ENCODE data around the gene ZNF664. TPM values are rescaled to one million over a fixed set of nuclear protein-coding genes. Genes with fewer than 3 reads are reported as not detected.

The ZNF664 gene
- total and polyA plus RNA-seq, 10 of the 15 experiments (the other 5 are each of a cell fraction or from before 2014, with no cell fraction given): 1.8 to 65.6 (median 30.8) TPM

GRCh38 chr12:123973552-123974341, 732 bp downstream of the ZNF664 start:
- 2% methylated on average over 39 of the region's 69 CpGs for WGBS (ENCODE audit: insufficient coverage, insufficient replicate concordance, low lambda C conversion rate, missing lambda C conversion rate)
- Histone ChIP-seq H3K4me1 (ENCODE audit: control insufficient read depth, insufficient read depth, low read length) (no peaks in the 10 kb centered on the region; the same call in 1 of the 2 replicates), H3K27me3 (replicated peaks in 1 of 2; ENCODE audit: control insufficient read depth in 2 of 2, insufficient read depth in 2 of 2, low read length in 1 of 2) (no peaks in the 10 kb centered on the region), H4K20me1 (ENCODE audit: control insufficient read depth, insufficient read depth) (no peaks in the 10 kb centered on the region), H3K36me3 (ENCODE audit: control insufficient read depth in 2 of 2, insufficient read depth in 2 of 2, low read length in 1 of 2) (peaks cover 0 to 7% of the 10 kb centered on the region in 2 experiments; a peak in 3 of 4 replicates), H3K9ac (ENCODE audit: control insufficient read depth, insufficient read depth, low read length) (peak overlapping the region; percentile 55), H3K79me2 (ENCODE audit: control insufficient read depth, insufficient read depth, low read length) (peaks cover 14% of the 10 kb centered on the region), H3K4me2 (ENCODE audit: control insufficient read depth, insufficient read depth) (peak overlapping the region; percentile 75), H3K27ac (ENCODE audit: control insufficient read depth, insufficient read depth) (peak overlapping the region; percentile 61), H3K4me3 (peak overlapping the region; percentile 76), H3K9me3 (replicated peaks; ENCODE audit: control insufficient read depth, insufficient read depth, low read length) (no peaks in the 10 kb centered on the region), H2AFZ (ENCODE audit: control insufficient read depth, low read depth, low read length) (peak overlapping the region; percentile 61)
- FAIRE-seq (no peak), ATAC-seq (peak; percentile 41), DNase-seq (ENCODE audit: low read depth, low spot score) (no peak)
- in situ Hi-C loops (cut with MboI) (no loop called here), intact Hi-C loops (cut with micrococcal nuclease; ENCODE audit: unreplicated experiment) (no loop called here)
- SMC1A ChIA-PET (ENCODE audit: uncharacterized antibody, unreplicated experiment): interaction anchor here (0.9 to 1.4 kb wide), 2 partner anchors 9 to 12 kb away, joined by 4 read pairs; no protein-coding TSS in a partner anchor
- POLR2A ChIA-PET: interaction anchor here (0.5 to 0.6 kb wide), 2 partner anchors 9 to 80 kb away, joined by 3 to 9 read pairs; no protein-coding TSS in a partner anchor
- RAD21 ChIA-PET (ENCODE audit: unreplicated experiment): no interaction called here
- CTCF ChIA-PET: interaction anchor here (0.9 to 1.7 kb wide), 2 partner anchors 10 to 11 kb away, joined by 3 to 10 read pairs; no protein-coding TSS in a partner anchor
- BruUV-seq (replicated peaks): no TSS peak
- TF ChIP-seq MEF2A (IDR thresholded peaks at IDR 0.05; ENCODE audit: insufficient read depth, low read depth, low read length) (no peak), DPF2 (IDR thresholded peaks at IDR 0.05) (peak; percentile 45; the same call in 1 of the 2 replicates), TCF12 (IDR thresholded peaks at IDR 0.05; ENCODE audit: low read depth, low read length) (no peak), RUNX3 (IDR thresholded peaks at IDR 0.05; ENCODE audit: low read length) (peak; percentile 68), RB1 (IDR thresholded peaks at IDR 0.05; ENCODE audit: borderline replicate concordance) (no peak), GATAD2B (conservative IDR thresholded peaks at IDR 0.05; ENCODE audit: low read depth) (peak; percentile 73), EGR1 (IDR thresholded peaks at IDR 0.05; ENCODE audit: borderline replicate concordance in 1 of 2, low read depth in 2 of 2, low read length in 2 of 2) (peak in 1 of 2 experiments; percentile 26; a peak in 1 of 3 replicates), POU2F2 (IDR thresholded peaks at IDR 0.05; ENCODE audit: borderline replicate concordance, low read depth, low read length) (no peak), SIX5 (IDR thresholded peaks at IDR 0.05; ENCODE audit: low read depth, low read length, severe bottlenecking) (no peak), LARP7 (IDR thresholded peaks at IDR 0.05) (no peak; the same call in 1 of the 2 replicates), NKRF (conservative IDR thresholded peaks at IDR 0.05) (peak; percentile 49), MYB (IDR thresholded peaks at IDR 0.05; ENCODE audit: borderline replicate concordance, low read depth, low read length) (no peak), NRF1 (conservative IDR thresholded peaks at IDR 0.05; ENCODE audit: low read depth, low read length) (no peak), YY1 (IDR thresholded peaks at IDR 0.05; ENCODE audit: low read depth, low read length) (peak; percentile 82), YBX1 (IDR thresholded peaks at IDR 0.05) (no peak), MLLT1 (IDR thresholded peaks at IDR 0.05) (0 out of 2 replicates have a peak, but pooled peaks have one; percentile 9), TAF1 (IDR thresholded peaks at IDR 0.05; ENCODE audit: borderline replicate concordance, low read depth, low read length) (no peak), IKZF1 (conservative IDR thresholded peaks at IDR 0.05) (peak; percentile 67), SPI1 (IDR thresholded peaks at IDR 0.05; ENCODE audit: borderline replicate concordance, insufficient read depth, low read depth, low read length) (no peak), CHD1 (IDR thresholded peaks at IDR 0.05; ENCODE audit: low read depth, low read length) (no peak), CEBPB (IDR thresholded peaks at IDR 0.05; ENCODE audit: borderline replicate concordance in 1 of 2, low read depth in 2 of 2, low read length in 2 of 2) (no peak), ZSCAN29 (IDR thresholded peaks at IDR 0.05) (no peak)

Data from GM12878 (cell line).